B cell (primary cell): ENCODE data around the gene HSDL2. TPM values are rescaled to one million over a fixed set of nuclear protein-coding genes. Genes with fewer than 3 reads are reported as not detected.
"Not testable (repeated sequence)": the region's sequence is repeated elsewhere in the genome, so short reads cannot be mapped to it uniquely, and the experiment has no call there.

Experiments
- ATAC-seq: fragments of 200-7000 bp; cut with Tn5 transposase; one replicate; pipeline ENCODE4 v1.10.0; 2021; ENCODE audit warnings: low read depth, mild to moderate bottlenecking, moderate number of reproducible peaks, moderate library complexity
- CTCF ChIA-PET: fragments of 350-600 bp; sonication (Branson Sonifier 250); formaldehyde crosslinking; loops from one replicate; lab custom pipeline; 2021; ENCODE audit warnings: antibody characterized with exemption, inconsistent platforms; lab: Charles Lee
- POLR2A ChIA-PET: fragments of 350-600 bp; sonication (Branson Sonifier 250); formaldehyde crosslinking; loops from one replicate; lab custom pipeline; 2021; ENCODE audit warnings: antibody characterized with exemption; lab: Charles Lee
- DNase-seq: peaks from one replicate; pipeline ENCODE4 v3.0.0; 2013
- H2AFZ ChIP-seq: 2 replicates; pipeline ENCODE4 v1.6.1; 2012; ENCODE audit warnings: mild to moderate bottlenecking, low read depth, low read length; ENCODE audit not compliant: insufficient read depth, poor library complexity, severe bottlenecking
- H3K27ac ChIP-seq, 2 donors: 1 replicate in 1 of 2; 2 replicates in 1 of 2; pipeline ENCODE4 v1.5.1; 2012 to 2013; ENCODE audit warnings: low read length in 2 of 2, mild to moderate bottlenecking in 2 of 2, moderate library complexity in 1 of 2
- H3K27me3 ChIP-seq, 4 experiments: fragments of 200-600 bp in 1 of 4; sonication (generic) in 1 of 4; replicated peaks in 1 of 4; 1 replicate in 2 of 4; 2 replicates in 2 of 4; pipeline versions ENCODE4 v1.6.1 to v1.7.0; 2013 to 2016; ENCODE audit warnings: low read length in 3 of 4, mild to moderate bottlenecking in 2 of 4, mixed read lengths in 1 of 4, moderate library complexity in 1 of 4; ENCODE audit not compliant: insufficient read depth in 4 of 4, control insufficient read depth in 3 of 4; ENCODE audit errors: control extremely low read depth in 1 of 4
- H3K36me3 ChIP-seq, 2 experiments: replicated peaks in 1 of 2; 1 replicate in 1 of 2; 2 replicates in 1 of 2; pipeline versions ENCODE4 v1.6.1 to v1.7.1; 2013; ENCODE audit warnings: low read length in 1 of 2; ENCODE audit not compliant: insufficient read depth in 2 of 2, control insufficient read depth in 1 of 2; ENCODE audit errors: control extremely low read depth in 1 of 2, extremely low read depth in 1 of 2
- H3K4me1 ChIP-seq, 2 donors: fragments of 200-600 bp in 1 of 2; sonication (generic) in 1 of 2; 1 replicate in 1 of 2; 2 replicates in 1 of 2; pipeline versions ENCODE4 v1.5.1 to v1.6.1; 2013 to 2017; ENCODE audit warnings: low read length in 2 of 2; ENCODE audit not compliant: control insufficient read depth in 2 of 2, insufficient read depth in 2 of 2
- H3K4me2 ChIP-seq: replicated peaks from 2 replicates; pipeline ENCODE3; 2012; ENCODE audit warnings: mild to moderate bottlenecking, low read depth, low read length; ENCODE audit not compliant: poor library complexity, severe bottlenecking
- H3K4me3 ChIP-seq, 5 experiments: fragments of 200-600 bp in 1 of 5; sonication (generic) in 1 of 5; 1 replicate in 3 of 5; 2 replicates in 2 of 5; pipeline versions ENCODE4 v1.5.1 to v1.7.0; 2011 to 2016; ENCODE audit warnings: low read length in 4 of 5, mild to moderate bottlenecking in 4 of 5, low read depth in 2 of 5, control low read depth in 1 of 5, moderate library complexity in 1 of 5; ENCODE audit not compliant: insufficient read depth in 1 of 5; ENCODE audit errors: control extremely low read depth in 1 of 5, extremely low read depth in 1 of 5
- H3K79me2 ChIP-seq: fragments of 200-600 bp; sonication (generic); one replicate; pipeline ENCODE4 v1.6.0; 2016; ENCODE audit warnings: low read length; ENCODE audit not compliant: control insufficient read depth, insufficient read depth
- H3K9ac ChIP-seq: fragments of 200-600 bp; sonication (generic); 2 replicates; pipeline ENCODE4 v1.6.1; 2017; ENCODE audit warnings: mild to moderate bottlenecking, low read length, moderate library complexity
- H3K9me3 ChIP-seq, 3 donors: one replicate each; pipeline versions ENCODE4 v1.6.1 to v1.7.1; 2013; ENCODE audit warnings: low read length in 2 of 3; ENCODE audit not compliant: control insufficient read depth in 2 of 3, insufficient read depth in 1 of 3; ENCODE audit errors: control extremely low read depth in 1 of 3
- H4K20me1 ChIP-seq: 2 replicates; pipeline ENCODE4 v1.6.0; 2012; ENCODE audit warnings: mild to moderate bottlenecking, low read length; ENCODE audit not compliant: insufficient read depth, control insufficient read depth, poor library complexity, severe bottlenecking
- H3K27ac Mint-ChIP-seq: one replicate; pipeline ENCODE4 v1.8.0; 2021; ENCODE audit warnings: mixed read lengths
- H3K27me3 Mint-ChIP-seq: one replicate; pipeline ENCODE4 v1.8.0; 2021; ENCODE audit warnings: mixed read lengths
- H3K4me1 Mint-ChIP-seq: one replicate; pipeline ENCODE4 v1.8.0; 2021; ENCODE audit warnings: mixed read lengths
- H3K4me3 Mint-ChIP-seq: one replicate; pipeline ENCODE4 v1.8.0; 2021; ENCODE audit warnings: mixed read lengths
- H3K9me3 Mint-ChIP-seq: one replicate; pipeline ENCODE4 v1.8.0; 2022; ENCODE audit warnings: mixed read lengths; ENCODE audit not compliant: insufficient read depth
- EZH2 ChIP-seq: IDR thresholded peaks from 2 replicates; pipeline ENCODE4 v1.6.1; 2012; ENCODE audit warnings: borderline replicate concordance, low read depth, mild to moderate bottlenecking, moderate library complexity, low read length; ENCODE audit not compliant: insufficient read depth, poor library complexity, severe bottlenecking
- WGBS: methylation state at CpG from one replicate; pipeline ENCODE4 v1.1.5; 2013; ENCODE audit warnings: missing lambda C conversion rate; ENCODE audit not compliant: insufficient coverage; 5-methylcytosine and 5-hydroxymethylcytosine counted together
- intact Hi-C: fragments of 100-400 bp; cut with micrococcal nuclease; formaldehyde crosslinking; loops from one replicate; pipeline ENCODE4 v1.10.0; 2022
- polyA plus RNA-seq: library from polyadenylated mRNA; depleted of rRNA; stranded (reverse); fragments of >200 nt; gene quantifications from 2 replicates; pipeline ENCODE4 v1.2.3, GENCODE V29; 2012
- total RNA-seq, 2 donors: library from RNA; stranded (reverse); fragments of 120-200 nt in 1 of 2; gene quantifications; 1 replicate in 1 of 2; 2 replicates in 1 of 2; pipeline versions ENCODE4 v1.2.3 to v1.2.4, GENCODE V29; 2013 to 2022
- TF ChIP-seq, protein P1 (sequence below): fragments of 200-600 bp; IDR thresholded peaks from one replicate; pipeline ENCODE4 v1.8.0; 2022; ENCODE audit warnings: antibody characterized with exemption, mild to moderate bottlenecking

The HSDL2 gene
- total and polyA plus RNA-seq, 2 donors (not counting 1 experiment from before 2014, with no cell fraction given), result 5.8 to 11.7 TPM

DNA sequence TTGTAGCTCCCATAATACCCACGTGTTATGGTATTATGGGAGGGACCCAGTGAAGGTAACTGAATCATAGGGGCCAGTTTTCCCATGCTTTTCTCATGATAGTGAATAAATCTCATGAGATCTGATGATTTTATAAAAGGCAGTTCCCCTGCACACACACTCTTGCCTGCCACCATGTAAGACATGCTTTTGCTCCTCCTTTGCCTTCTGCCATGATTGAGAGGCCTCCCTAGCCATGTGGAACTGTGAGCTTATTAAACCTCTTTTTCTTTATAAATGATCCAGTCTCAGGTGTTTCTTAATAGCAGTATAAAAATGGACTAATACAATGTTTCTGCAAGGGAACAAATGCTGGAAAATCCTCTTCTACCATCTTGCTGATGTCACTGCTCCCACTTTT lies 10.1 kb upstream of the HSDL2 start:
- Mint-ChIP-seq H3K4me1 (no peaks in the 10 kb centered on the region), H3K4me3 (no peak overlapping the region), H3K9me3 (peaks cover 17% of the 10 kb centered on the region), H3K27ac (no peak overlapping the region), H3K27me3 (no peaks in the 10 kb centered on the region)
- Histone ChIP-seq H3K4me2 (no peak overlapping the region), H3K4me1 (no peaks in the 10 kb centered on the region), H4K20me1 (no peaks in the 10 kb centered on the region), H3K36me3 (no peaks in the 10 kb centered on the region), H3K27me3 (no peaks in the 10 kb centered on the region), H3K79me2 (no peaks in the 10 kb centered on the region), H3K9ac (no peak overlapping the region), H3K4me3 (no peak overlapping the region), H3K27ac (no peak overlapping the region), H3K9me3 (peaks cover 1 to 32% (median 5%) of the 10 kb centered on the region in 3 donors), H2AFZ (no peak overlapping the region)
- CTCF ChIA-PET, result interaction anchor here (1.1 to 3.9 kb wide), 2 partner anchors 9 to 271 kb away, joined by 3 to 15 read pairs; no protein-coding TSS in a partner anchor
- DNase-seq (no peak), ATAC-seq (no peak)
- POLR2A ChIA-PET, result no interaction called here
- intact Hi-C loops, result no loop called here
- no CpG with 5 or more reads among the region's 1 CpG for WGBS
- TF ChIP-seq, protein P1, sequence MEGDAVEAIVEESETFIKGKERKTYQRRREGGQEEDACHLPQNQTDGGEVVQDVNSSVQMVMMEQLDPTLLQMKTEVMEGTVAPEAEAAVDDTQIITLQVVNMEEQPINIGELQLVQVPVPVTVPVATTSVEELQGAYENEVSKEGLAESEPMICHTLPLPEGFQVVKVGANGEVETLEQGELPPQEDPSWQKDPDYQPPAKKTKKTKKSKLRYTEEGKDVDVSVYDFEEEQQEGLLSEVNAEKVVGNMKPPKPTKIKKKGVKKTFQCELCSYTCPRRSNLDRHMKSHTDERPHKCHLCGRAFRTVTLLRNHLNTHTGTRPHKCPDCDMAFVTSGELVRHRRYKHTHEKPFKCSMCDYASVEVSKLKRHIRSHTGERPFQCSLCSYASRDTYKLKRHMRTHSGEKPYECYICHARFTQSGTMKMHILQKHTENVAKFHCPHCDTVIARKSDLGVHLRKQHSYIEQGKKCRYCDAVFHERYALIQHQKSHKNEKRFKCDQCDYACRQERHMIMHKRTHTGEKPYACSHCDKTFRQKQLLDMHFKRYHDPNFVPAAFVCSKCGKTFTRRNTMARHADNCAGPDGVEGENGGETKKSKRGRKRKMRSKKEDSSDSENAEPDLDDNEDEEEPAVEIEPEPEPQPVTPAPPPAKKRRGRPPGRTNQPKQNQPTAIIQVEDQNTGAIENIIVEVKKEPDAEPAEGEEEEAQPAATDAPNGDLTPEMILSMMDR, result no peak
- TF ChIP-seq EZH2, result no peak

DNA sequence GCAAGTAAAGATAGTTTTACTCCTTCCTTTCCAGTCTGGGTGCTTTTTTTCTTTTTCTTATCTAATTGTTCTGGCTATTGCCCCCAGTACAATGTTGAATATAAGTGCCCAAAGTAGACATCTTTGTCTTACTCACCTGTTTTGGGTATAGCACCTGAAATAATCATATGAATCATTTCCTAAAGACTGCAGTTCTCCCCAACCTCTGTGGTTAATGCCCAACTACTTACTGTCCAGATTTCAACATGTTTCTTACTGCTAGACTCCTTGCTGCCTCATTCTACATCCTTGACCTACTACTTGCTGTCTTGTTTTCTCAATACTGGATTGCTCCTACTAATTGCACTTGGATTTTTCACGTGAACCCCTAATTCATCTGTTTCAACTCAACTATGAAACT lies 8.8 kb upstream of the HSDL2 start:
- DNase-seq, result no peak
- no peaks in the 10 kb centered on the region for H3K27me3 Mint-ChIP-seq
- TF ChIP-seq, protein P1, result no peak
- no peak for TF ChIP-seq EZH2
- Histone ChIP-seq H3K27ac (no peak overlapping the region), H3K36me3 (no peaks in the 10 kb centered on the region), H3K79me2 (no peaks in the 10 kb centered on the region), H3K4me1 (no peaks in the 10 kb centered on the region), H3K27me3 (no peaks in the 10 kb centered on the region), H3K4me2 (no peak overlapping the region), H3K9me3 (peaks cover 1 to 30% (median 5%) of the 10 kb centered on the region in 3 donors), H3K9ac (no peak overlapping the region), H2AFZ (no peak overlapping the region), H4K20me1 (no peaks in the 10 kb centered on the region), H3K4me3 (no peak overlapping the region)
- ATAC-seq, result no peak
- WGBS, result no CpG with 5 or more reads among the region's 1 CpG
- POLR2A ChIA-PET, result interaction anchor here (0.8 kb wide), 1 partner anchor 8 kb away, joined by 5 read pairs; no protein-coding TSS in a partner anchor
- H3K4me1 Mint-ChIP-seq, result no peaks in the 10 kb centered on the region
- peaks cover 13% of the 10 kb centered on the region for H3K9me3 Mint-ChIP-seq
- intact Hi-C loops, result no loop called here
- CTCF ChIA-PET, result interaction anchor here (0.6 to 3.9 kb wide), 4 partner anchors 10 to 573 kb away, joined by 3 to 15 read pairs (median 5); no protein-coding TSS in a partner anchor
- no peak overlapping the region for H3K4me3 Mint-ChIP-seq
- H3K27ac Mint-ChIP-seq, result no peak overlapping the region

DNA sequence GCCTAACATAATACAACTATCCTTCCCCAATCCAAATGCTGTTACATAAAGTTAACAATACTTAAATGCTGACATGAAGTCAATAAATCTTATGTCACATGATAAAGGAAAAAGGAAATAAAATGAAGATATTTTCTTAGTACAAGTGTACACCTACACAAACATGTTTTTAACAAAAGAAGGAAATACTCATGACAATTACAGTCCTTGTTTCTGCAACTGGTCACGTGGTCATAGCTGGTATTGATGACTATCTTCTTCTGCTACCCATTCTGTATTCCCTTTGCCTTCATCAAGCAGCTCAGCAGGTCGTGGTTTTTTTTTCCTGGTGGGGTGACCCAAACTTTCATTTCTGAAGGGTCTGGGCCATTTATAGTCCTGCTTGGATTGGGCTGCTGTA lies 6.2 kb upstream of the HSDL2 start:
- H3K4me2 ChIP-seq, intact Hi-C loops, H3K9me3 Mint-ChIP-seq, H3K9ac ChIP-seq, H3K4me3 ChIP-seq, H3K27me3 Mint-ChIP-seq, H3K27ac Mint-ChIP-seq, H3K4me3 Mint-ChIP-seq, CTCF ChIA-PET, DNase-seq, ATAC-seq, H3K27me3 ChIP-seq, H2AFZ ChIP-seq, H3K27ac ChIP-seq, POLR2A ChIA-PET, H3K36me3 ChIP-seq, H3K79me2 ChIP-seq, H4K20me1 ChIP-seq: not testable (repeated sequence)
- 84% methylated on average over 2 of the region's 2 CpGs for WGBS
- Histone ChIP-seq H3K9me3 (peaks cover 0 to 11% (median 0%) of the 10 kb centered on the region in 3 donors), H3K4me1 (peaks cover 6 to 15% of the 10 kb centered on the region in 2 donors)
- peaks cover 20% of the 10 kb centered on the region for H3K4me1 Mint-ChIP-seq
